ENCODE data around the gene RDH8.

DNA sequence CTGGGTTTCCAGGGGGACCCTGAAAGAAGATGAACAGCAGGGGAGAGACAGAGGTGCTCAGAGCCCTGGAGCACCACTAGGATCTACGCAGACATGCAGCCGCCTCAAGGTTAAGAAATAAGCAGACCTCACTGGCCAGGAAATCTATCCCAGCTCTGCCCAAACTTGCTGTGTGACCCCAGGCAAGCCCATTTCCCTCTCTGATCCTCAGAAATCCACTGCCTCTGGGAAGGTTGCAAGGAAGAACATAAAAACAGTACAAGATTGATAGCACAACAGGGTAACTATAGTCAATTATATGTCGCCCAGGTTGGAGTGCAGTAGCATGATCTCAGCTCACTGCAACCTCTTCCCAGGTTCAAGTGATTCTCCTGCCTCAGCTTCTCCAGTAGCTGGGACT is 23.8 kb upstream of the RDH8 start:
- TF ChIP-seq, protein P1, sequence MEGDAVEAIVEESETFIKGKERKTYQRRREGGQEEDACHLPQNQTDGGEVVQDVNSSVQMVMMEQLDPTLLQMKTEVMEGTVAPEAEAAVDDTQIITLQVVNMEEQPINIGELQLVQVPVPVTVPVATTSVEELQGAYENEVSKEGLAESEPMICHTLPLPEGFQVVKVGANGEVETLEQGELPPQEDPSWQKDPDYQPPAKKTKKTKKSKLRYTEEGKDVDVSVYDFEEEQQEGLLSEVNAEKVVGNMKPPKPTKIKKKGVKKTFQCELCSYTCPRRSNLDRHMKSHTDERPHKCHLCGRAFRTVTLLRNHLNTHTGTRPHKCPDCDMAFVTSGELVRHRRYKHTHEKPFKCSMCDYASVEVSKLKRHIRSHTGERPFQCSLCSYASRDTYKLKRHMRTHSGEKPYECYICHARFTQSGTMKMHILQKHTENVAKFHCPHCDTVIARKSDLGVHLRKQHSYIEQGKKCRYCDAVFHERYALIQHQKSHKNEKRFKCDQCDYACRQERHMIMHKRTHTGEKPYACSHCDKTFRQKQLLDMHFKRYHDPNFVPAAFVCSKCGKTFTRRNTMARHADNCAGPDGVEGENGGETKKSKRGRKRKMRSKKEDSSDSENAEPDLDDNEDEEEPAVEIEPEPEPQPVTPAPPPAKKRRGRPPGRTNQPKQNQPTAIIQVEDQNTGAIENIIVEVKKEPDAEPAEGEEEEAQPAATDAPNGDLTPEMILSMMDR (conservative IDR thresholded peaks at IDR 0.05 in 1 of 2, IDR thresholded peaks at IDR 0.05 in 1 of 2; ENCODE audit: low read depth in 1 of 2, low read length in 2 of 2): no peak
- TF ChIP-seq EZH2 (IDR thresholded peaks at IDR 0.05; ENCODE audit: low read length, missing control alignments): no peak

Data from fibroblast of lung (primary cell).